Umbilical cord (tissue), 2 donors: ENCODE data around the gene RNU1-3. TPM values are rescaled to one million over a fixed set of nuclear protein-coding genes. Genes with fewer than 3 reads are reported as not detected.
"Not testable (repeated sequence)": the region's sequence is repeated elsewhere in the genome, so short reads cannot be mapped to it uniquely, and the experiment has no call there.

Experiments used
- DNase-seq: peaks from one replicate; pipeline ENCODE4 v3.0.0-alpha.2; 2015; ENCODE audit warnings: low spot score
- total RNA-seq: library from RNA; depleted of rRNA; stranded (reverse); fragments of >200 nt; gene quantifications from one replicate; pipeline ENCODE4 v1.2.3, GENCODE V29; 2014; ENCODE audit warnings: low replicate concordance; ENCODE audit not compliant: insufficient read depth

RNU1-3 gene
- total RNA-seq, 1 donor from 2014 or later: under 0.01 TPM

- DNase-seq: not testable (repeated sequence)
These were observed 27.6 kb upstream of the RNU1-3 start for GRCh38 chr1:16694308-16694702.

GRCh38 chr1:16693449-16694307, 26.9 kb upstream of the RNU1-3 start:
- not testable (repeated sequence) for DNase-seq

DNA sequence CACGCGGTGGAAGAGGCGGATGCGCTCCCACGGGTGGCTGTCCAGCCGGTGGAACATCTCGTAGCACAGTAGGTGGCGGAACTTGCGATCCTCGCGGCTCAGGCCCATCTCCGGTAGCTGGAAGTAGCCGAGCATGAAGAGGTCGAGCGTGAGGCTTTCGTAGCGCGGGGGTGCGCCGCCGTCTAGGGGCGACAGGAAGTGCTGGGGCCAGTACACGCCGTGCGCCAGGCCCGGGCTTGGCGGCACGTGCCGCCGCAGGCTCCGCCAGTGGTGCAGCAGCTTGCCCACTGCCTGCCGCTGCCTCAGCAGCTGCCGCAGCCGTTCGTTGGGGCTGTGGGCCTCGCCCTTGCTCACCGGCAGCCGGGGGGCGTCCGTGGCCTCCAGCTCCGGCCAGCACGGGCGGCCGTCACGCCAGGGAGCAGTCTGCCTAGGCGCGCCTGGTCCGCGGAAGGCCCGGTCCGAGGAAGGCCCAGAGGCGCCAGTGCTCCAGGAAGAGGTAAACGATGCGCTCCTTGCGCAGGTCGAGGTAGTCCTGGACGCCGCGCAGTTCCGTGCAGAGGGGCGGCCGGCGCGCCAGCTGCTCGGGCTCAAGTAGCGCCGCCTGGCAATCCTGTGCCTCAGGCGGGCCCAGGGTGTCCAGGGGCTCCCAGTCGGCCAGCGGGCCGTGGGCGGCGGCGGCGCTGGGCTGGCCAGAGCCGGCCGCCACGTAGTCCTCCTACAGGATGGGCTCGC, 26.1 kb upstream of the RNU1-3 start:
- not testable (repeated sequence) for DNase-seq

DNA sequence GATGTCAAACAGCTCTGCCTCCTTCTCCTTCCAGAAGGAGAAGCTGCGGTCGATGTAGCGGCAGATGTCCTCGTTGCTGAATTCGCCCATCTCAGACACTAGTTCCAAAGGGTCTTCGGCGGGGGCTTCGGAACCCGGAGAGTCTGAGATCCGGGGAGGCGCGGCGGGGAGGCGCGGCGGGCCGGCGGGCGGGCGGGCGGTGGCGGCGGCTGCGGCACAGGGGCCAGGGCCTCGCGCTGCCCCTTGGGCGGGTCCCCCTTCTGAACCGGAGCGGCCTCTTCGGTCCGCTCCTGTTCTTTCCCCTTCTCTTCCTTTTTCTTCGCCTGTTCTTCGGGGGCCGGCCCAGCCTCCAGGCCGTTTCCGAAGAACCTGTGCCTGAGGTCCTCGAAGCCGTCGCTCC, 25.5 kb upstream of the RNU1-3 start:
- DNase-seq: not testable (repeated sequence)

DNA sequence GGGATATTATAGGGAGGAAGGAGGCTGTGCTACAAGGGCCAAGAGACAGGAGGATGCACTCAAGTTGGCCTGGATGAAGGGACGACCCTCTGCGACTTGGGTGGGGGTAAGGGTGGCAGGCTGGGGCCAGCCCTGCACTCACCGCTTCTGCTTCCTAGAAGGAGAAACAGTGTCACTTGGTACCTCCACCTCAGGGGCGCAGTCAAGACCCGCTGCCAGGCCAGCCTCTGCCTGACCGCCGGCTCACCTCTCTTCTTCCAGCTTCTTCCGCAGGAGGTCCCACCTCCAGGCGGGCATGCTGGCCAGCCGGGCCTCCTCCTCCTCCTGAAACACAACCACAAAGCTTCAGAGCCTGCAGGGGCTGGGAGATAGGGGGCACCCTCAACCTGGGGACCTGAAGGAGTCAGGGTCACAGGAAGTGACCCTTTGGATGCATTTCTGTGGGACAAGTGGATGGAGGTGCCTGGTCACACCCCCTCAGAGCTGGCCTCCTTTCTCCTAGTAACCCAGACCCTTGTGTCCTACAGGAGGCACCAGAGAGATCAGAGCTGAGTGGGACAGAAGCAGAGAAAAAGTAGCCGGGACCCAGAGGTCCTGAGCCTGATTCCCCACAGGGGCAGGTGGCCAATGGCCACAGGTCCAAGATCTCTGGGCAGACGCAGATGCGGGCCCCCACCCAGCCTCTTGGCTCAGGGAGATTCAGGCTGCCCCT, 24.4 kb upstream of the RNU1-3 start:
- DNase-seq: not testable (repeated sequence)

- DNase-seq: not testable (repeated sequence)
These were observed 20.5 kb upstream of the RNU1-3 start for GRCh38 chr1:16687132-16687800.

DNA sequence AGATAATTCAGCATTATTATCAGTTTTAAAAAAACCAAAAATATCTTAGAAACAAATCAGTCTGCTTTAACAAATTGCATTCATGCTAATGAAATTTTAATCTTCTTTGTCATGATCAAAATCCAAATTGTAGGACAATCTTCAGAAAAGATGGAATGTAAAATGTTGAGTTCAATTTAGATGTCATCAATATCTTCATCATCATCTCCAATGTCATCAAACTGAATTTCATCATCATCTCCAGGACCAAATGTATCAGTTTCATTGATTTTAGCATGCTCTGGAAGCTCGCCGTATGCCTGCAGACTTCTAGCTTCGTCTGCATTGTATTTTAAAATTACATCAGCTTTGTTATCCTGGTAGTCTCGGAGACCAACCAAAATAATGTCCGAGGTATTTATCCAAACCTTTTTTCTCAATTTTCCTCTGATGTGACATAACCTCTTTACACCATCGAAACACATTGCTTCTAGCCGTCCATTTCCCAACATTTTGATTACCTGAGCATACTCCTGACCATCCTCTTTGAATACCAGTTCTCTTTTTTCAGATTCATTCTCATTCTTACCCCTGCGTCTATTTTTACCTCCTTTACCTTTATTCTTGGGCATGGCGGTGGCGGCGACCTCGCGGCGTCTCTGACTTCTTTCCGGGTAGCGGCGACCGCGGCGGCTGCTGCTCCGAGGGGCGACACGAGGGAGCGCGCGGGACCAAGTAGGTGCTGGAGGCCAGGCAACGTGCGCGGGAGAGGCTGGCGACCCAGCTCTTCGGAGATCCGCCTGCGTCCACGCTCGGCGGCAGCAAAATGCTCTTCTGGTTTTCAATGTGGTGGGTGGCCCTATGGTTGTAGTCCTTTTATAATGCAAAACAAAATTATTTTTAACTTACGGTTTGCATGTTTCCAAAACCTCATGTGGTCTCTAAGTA, 19.0 kb upstream of the RNU1-3 start:
- not testable (repeated sequence) for DNase-seq

- DNase-seq: not testable (repeated sequence)
These were observed 18.1 kb upstream of the RNU1-3 start for GRCh38 chr1:16684738-16685337.

DNA sequence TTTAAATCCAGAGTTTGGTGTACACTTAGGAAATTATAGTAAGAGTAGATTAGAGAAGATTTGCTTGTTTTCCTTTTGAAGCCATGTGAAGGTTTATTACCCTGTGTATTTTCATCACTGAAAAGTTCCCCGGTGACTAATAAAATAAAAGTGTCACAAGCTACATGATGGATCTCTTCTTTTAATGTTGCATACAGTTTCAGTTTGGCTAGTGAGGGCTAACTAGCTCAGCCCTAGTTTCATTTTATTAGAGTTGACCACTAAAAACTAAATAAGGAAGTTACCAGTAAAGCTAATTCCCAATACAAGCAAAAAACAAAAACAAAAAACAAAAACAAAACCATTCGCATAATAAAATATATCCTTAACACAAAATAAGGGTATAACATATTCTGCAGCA, 17.4 kb upstream of the RNU1-3 start:
- DNase-seq: not testable (repeated sequence)

DNA sequence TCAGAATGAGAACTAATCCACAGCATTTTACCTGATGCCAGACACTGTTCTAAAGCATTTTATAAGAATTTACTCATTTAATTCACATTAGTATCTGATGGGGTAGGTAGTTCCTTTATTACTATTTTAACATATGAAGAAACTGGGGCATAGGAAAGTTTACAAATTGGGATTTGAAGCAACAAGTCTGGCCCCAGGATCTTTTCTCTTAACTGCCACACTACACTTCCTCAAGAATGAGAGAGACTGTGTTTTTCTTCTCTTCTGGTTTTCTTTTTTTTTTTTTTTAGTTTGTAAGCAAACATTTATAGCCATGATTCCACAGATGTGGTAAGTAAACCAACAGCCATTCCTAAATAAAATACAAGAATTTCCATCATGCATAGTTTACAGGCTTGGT, 16.1 kb upstream of the RNU1-3 start:
- DNase-seq: not testable (repeated sequence)

GRCh38 chr1:16680366-16680765, 13.6 kb upstream of the RNU1-3 start:
- not testable (repeated sequence) for DNase-seq

GRCh38 chr1:16677552-16678431, 11.0 kb upstream of the RNU1-3 start:
- DNase-seq: peak; percentile 12

DNA sequence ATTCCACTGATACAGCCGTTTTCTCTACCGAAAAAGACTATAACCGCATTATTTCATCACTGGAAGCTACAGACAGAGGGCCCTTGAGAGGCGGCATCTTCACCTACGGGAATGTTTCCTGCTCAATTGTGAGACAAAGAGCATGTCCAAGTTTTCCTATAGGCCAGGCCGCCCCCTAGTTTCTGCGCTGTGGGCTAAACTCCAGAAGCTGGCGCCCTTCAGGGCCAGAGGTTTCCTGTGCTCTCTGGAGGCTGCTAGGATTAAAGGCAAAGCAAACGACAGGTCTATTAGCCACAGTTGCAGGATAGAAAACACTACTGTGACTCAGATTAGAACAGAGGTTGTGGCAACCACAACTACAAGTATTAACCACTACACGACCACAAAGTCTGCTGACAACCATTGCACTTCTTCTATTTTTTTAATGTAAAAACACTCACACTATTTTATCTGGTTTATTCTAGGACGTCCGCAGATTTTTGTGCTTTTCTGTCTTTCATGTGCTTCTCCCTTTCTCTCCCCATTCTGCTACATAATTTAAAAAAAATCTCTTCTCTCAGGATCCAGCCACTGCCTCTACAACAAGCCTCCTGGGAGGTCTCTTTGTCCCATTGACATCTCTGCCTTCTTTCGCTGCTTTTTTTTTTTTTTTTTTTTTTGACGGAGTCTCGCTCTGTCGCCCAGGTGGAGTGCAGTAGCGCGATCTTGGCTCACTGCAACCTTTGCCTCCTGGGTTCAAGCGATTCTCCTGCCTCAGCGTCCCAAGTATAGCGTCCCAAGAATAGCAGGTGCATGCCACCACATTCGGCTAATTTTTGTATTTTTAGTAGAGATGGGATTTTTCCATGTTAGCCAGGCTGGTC, 10.1 kb upstream of the RNU1-3 start:
- not testable (repeated sequence) for DNase-seq

DNA sequence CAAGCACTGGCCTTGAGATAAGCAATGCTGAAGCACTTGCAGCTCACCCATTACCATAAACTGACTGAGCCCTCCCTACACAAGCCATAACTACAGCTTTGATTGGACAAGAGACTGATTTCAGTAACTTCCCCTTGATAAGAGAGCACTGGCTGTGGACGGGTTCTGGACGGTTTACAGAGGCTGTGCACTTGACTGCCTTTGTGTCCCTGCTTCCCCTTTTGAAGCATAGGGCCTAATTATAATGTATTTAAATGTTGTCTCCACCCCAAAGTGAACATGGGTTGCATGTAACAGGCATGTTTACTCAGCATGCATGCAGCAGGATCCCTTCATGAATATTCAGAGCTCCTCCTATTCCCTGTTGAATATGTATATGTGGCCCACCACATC, 8.4 kb upstream of the RNU1-3 start:
- not testable (repeated sequence) for DNase-seq

- not testable (repeated sequence) for DNase-seq
These were observed 7.2 kb upstream of the RNU1-3 start for GRCh38 chr1:16673976-16674375.

GRCh38 chr1:16665836-16666235, 912 bp downstream of the RNU1-3 start:
- not testable (repeated sequence) for DNase-seq

DNA sequence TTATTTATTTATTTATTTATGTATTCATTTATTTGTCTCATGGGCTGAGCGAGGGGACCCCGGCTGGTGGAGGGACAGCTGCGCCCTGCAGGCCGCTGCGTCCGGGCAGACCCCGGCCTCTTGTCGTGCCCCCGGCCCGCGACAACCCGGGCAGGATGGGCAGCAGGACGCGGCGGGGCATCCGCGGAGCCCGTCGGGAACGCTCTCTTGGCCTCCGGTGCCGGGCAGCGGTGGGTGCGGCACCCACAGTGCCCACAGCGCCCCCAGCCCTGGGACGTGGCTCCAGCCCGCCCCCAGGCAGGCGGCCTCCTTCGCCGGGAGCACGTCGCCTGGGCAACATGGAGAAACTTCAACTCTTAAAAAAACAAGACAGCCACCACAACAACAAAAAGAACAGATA, 8.5 kb downstream of the RNU1-3 start:
- DNase-seq: not testable (repeated sequence)
